ENCODE results near the gene CCNK. TPM values are rescaled to one million over a fixed set of nuclear protein-coding genes. Genes with fewer than 3 reads are reported as not detected.

CCNK gene
- total RNA-seq, 1 experiment from 2014 or later = 104 TPM

DNA sequence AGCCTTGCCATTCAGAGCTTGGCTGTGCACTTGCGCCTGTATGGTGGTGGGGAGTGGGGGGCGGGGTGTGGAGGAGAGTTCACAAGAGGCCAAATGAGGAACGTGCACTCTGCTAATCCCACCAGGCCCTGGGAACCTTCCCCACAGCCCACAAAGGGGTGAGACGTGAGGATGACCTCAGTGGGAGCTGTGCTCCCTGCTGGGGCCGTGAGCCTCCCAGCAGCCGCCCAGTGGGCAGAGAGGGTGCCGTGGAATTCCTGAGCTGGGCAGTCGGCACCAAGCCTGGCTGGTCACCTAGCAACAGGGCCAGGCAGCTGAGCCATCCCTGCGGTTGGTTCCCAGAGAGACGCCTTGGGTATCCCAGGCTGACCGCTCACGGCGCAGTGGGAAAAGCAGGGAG, 53.7 kb downstream of the CCNK start:
- H3K4me3 ChIP-seq (ENCODE audit: low read depth, low read length) = no peak overlapping the region
- ChIA-PET POLR2A (no interaction called here), CTCF (no interaction called here)
- H3K4me1 ChIP-seq = peaks cover 22% of the 10 kb centered on the region
- no TSS peak for BruUV-seq (replicated peaks)
- no peaks in the 10 kb centered on the region for H3K9me3 ChIP-seq
- TF ChIP-seq, protein P1, sequence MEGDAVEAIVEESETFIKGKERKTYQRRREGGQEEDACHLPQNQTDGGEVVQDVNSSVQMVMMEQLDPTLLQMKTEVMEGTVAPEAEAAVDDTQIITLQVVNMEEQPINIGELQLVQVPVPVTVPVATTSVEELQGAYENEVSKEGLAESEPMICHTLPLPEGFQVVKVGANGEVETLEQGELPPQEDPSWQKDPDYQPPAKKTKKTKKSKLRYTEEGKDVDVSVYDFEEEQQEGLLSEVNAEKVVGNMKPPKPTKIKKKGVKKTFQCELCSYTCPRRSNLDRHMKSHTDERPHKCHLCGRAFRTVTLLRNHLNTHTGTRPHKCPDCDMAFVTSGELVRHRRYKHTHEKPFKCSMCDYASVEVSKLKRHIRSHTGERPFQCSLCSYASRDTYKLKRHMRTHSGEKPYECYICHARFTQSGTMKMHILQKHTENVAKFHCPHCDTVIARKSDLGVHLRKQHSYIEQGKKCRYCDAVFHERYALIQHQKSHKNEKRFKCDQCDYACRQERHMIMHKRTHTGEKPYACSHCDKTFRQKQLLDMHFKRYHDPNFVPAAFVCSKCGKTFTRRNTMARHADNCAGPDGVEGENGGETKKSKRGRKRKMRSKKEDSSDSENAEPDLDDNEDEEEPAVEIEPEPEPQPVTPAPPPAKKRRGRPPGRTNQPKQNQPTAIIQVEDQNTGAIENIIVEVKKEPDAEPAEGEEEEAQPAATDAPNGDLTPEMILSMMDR (IDR thresholded peaks at IDR 0.05; ENCODE audit: insufficient read depth in 1 of 2, low read depth in 1 of 2, low read length in 1 of 2, severe bottlenecking in 1 of 2, unreplicated experiment in 1 of 2) = no peak
- intact Hi-C loops (cut with micrococcal nuclease; ENCODE audit: unreplicated experiment) = loop anchor here (5.0 kb wide), 1 partner anchor 42 kb away; no protein-coding TSS in a partner anchor
- no peaks in the 10 kb centered on the region for H3K4me1 Mint-ChIP-seq (ENCODE audit: low read depth, unreplicated experiment)
- H3K36me3 Mint-ChIP-seq (ENCODE audit: insufficient read depth, unreplicated experiment) = peaks cover 8% of the 10 kb centered on the region
- H3K27ac Mint-ChIP-seq (ENCODE audit: unreplicated experiment) = no peak overlapping the region
- no peaks in the 10 kb centered on the region; the same call in 1 of the 2 replicates for H3K36me3 ChIP-seq (ENCODE audit: control insufficient read depth, insufficient read depth, low read length)
- no peaks in the 10 kb centered on the region for H3K27me3 ChIP-seq (replicated peaks; ENCODE audit: control insufficient read depth, insufficient read depth, low read length)
- H3K27me3 Mint-ChIP-seq (ENCODE audit: insufficient read depth, unreplicated experiment) = no peaks in the 10 kb centered on the region
- no peaks in the 10 kb centered on the region for H3K9me3 Mint-ChIP-seq (ENCODE audit: unreplicated experiment)
- DNase-seq = no peak
- no peak overlapping the region for H3K4me3 Mint-ChIP-seq (ENCODE audit: unreplicated experiment)

DNA sequence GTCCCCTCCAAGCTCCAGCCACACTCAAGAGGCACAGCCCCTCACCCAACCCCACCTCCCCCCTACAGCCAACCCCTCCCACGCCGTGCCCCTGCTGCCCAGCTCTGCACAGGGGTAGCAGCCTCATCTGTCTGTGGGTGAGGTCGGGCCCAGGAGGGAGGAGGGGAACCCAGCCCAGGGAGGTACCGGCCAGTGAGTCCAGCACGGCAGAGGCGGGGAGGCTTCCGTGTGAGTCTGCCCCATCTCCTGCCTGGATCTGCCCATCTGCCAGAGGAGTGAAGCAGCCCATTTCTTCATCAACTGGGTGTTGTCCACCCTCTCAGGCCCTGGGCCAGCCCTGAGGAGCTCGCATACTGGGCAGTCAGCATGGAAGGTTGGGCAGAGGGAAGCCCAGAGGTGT, 54.2 kb downstream of the CCNK start:
- Histone ChIP-seq H3K27me3 (replicated peaks; ENCODE audit: control insufficient read depth, insufficient read depth, low read length) (no peaks in the 10 kb centered on the region), H3K9me3 (no peaks in the 10 kb centered on the region), H3K36me3 (ENCODE audit: control insufficient read depth, insufficient read depth, low read length) (no peaks in the 10 kb centered on the region; the same call in 1 of the 2 replicates), H3K4me3 (ENCODE audit: low read depth, low read length) (no peak overlapping the region), H3K4me1 (peaks cover 22% of the 10 kb centered on the region)
- no peaks in the 10 kb centered on the region for H3K27me3 Mint-ChIP-seq (ENCODE audit: insufficient read depth, unreplicated experiment)
- TF ChIP-seq, protein P1 (IDR thresholded peaks at IDR 0.05; ENCODE audit: insufficient read depth in 1 of 2, low read depth in 1 of 2, low read length in 1 of 2, severe bottlenecking in 1 of 2, unreplicated experiment in 1 of 2) = no peak
- no TSS peak for BruUV-seq (replicated peaks)
- POLR2A ChIA-PET = no interaction called here
- H3K9me3 Mint-ChIP-seq (ENCODE audit: unreplicated experiment) = no peaks in the 10 kb centered on the region
- CTCF ChIA-PET = no interaction called here
- intact Hi-C loops (cut with micrococcal nuclease; ENCODE audit: unreplicated experiment) = loop anchor here (5.0 kb wide), 1 partner anchor 42 kb away; no protein-coding TSS in a partner anchor
- no peak overlapping the region for H3K27ac Mint-ChIP-seq (ENCODE audit: unreplicated experiment)
- no peak for DNase-seq
- no peaks in the 10 kb centered on the region for H3K4me1 Mint-ChIP-seq (ENCODE audit: low read depth, unreplicated experiment)
- peaks cover 5% of the 10 kb centered on the region for H3K36me3 Mint-ChIP-seq (ENCODE audit: insufficient read depth, unreplicated experiment)
- H3K4me3 Mint-ChIP-seq (ENCODE audit: unreplicated experiment) = no peak overlapping the region

DNA sequence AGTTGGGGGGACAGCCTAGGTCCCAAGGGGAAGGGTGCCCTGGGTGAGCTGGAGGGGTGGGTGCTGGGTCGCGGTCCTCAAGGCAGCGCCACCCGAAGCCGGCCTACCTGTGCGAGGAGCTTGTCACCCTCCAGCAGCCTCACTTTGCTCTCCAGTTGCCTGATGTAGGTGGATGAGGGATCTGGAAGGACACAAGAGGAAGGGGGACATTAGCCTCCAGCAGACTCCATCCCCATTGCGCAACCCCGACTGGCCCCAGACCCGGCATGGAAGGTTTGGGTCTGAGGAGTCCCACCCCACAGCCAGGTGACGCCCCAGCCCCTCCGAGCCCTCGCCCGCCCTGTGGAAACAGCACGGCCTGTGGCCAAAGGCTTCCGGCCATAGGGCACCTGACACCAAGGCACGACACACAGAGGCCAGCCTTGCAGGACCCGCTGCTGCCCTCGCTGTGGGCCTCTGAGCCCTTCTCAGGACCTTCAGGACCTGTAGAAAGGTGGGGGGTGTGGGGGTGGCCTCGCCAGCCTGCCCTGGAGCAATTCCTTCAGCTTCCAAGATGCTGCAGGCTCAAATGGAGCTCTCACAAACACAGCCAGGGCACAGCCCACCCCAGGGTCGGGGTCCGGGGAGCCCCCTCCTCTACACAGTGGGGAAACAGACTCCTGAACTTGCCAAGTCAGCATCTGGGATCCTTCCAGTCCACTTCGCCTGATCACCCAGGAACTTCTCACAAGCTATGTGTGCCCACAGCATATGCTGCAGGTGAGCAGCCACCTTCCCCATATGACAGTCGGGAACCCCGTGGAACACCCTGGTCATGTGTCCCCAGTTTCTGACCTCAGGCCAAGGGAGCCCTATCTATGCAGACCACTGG, 54.9 kb downstream of the CCNK start:
- POLR2A ChIA-PET = no interaction called here
- Mint-ChIP-seq H3K27ac (ENCODE audit: unreplicated experiment) (no peak overlapping the region), H3K36me3 (ENCODE audit: insufficient read depth, unreplicated experiment) (no peaks in the 10 kb centered on the region), H3K9me3 (ENCODE audit: unreplicated experiment) (no peaks in the 10 kb centered on the region), H3K4me3 (ENCODE audit: unreplicated experiment) (no peak overlapping the region), H3K4me1 (ENCODE audit: low read depth, unreplicated experiment) (no peaks in the 10 kb centered on the region), H3K27me3 (ENCODE audit: insufficient read depth, unreplicated experiment) (no peaks in the 10 kb centered on the region)
- TF ChIP-seq, protein P1 (IDR thresholded peaks at IDR 0.05; ENCODE audit: insufficient read depth in 1 of 2, low read depth in 1 of 2, low read length in 1 of 2, severe bottlenecking in 1 of 2, unreplicated experiment in 1 of 2) = no peak
- CTCF ChIA-PET = no interaction called here
- intact Hi-C loops (cut with micrococcal nuclease; ENCODE audit: unreplicated experiment) = loop anchor here (2.0 to 5.0 kb wide), 2 partner anchors 13 to 41 kb away; no protein-coding TSS in a partner anchor
- BruUV-seq (replicated peaks) = no TSS peak
- Histone ChIP-seq H3K4me1 (peaks cover 22% of the 10 kb centered on the region), H3K4me3 (ENCODE audit: low read depth, low read length) (no peak overlapping the region), H3K36me3 (ENCODE audit: control insufficient read depth, insufficient read depth, low read length) (no peaks in the 10 kb centered on the region; the same call in 1 of the 2 replicates), H3K9me3 (no peaks in the 10 kb centered on the region), H3K27me3 (replicated peaks; ENCODE audit: control insufficient read depth, insufficient read depth, low read length) (no peaks in the 10 kb centered on the region)
- no peak for DNase-seq

Measured in Caco-2 (cell line).